Gastrocnemius medialis (tissue), 4 donors: Measurements from ENCODE around the gene ZNF783.
"Not testable (repeated sequence)": the region's sequence is repeated elsewhere in the genome, so short reads cannot be mapped to it uniquely, and the experiment has no call there.

Experiments
- POLR2A ChIP-seq, 2 donors: fragments of 450-650 bp; IDR thresholded peaks; one replicate each; pipeline ENCODE4 v1.6.1; 2017; ENCODE audit warnings: antibody characterized with exemption in 2 of 2, mild to moderate bottlenecking in 2 of 2, moderate library complexity in 2 of 2
- TF ChIP-seq, protein P1 (sequence below), 5 experiments: fragments of 450-650 bp in 3 of 5; fragments of 200-600 bp in 2 of 5; sonication (generic) in 2 of 5; IDR thresholded peaks in 4 of 5; conservative IDR thresholded peaks in 1 of 5; 1 replicate in 4 of 5; 2 replicates in 1 of 5; pipeline ENCODE4 v1.5.1; 2016 to 2019; ENCODE audit warnings: antibody characterized with exemption in 5 of 5, mild to moderate bottlenecking in 3 of 5, moderate library complexity in 3 of 5

DNA sequence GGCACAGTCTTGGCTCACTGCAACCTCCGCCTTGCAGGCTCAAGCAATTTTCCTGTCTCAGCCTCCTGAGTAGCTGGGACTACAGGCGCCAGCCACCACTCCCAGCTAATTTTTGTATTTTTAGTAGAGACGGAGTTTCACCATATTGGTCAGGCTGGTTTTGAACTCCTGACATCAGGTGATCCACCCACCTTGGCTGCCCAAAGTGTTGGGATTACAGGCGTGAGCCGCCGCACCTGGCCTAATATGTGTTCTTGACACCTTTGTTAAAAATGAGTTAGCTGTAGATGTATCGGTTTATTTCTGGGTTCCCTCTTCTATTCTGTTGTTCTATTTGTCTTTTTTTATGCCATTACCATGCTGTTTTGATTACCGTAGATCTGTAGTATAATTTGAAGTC, 12.4 kb downstream of the ZNF783 start:
- TF ChIP-seq POLR2A (IDR thresholded peaks at IDR 0.05): not testable (repeated sequence)
- TF ChIP-seq, protein P1, sequence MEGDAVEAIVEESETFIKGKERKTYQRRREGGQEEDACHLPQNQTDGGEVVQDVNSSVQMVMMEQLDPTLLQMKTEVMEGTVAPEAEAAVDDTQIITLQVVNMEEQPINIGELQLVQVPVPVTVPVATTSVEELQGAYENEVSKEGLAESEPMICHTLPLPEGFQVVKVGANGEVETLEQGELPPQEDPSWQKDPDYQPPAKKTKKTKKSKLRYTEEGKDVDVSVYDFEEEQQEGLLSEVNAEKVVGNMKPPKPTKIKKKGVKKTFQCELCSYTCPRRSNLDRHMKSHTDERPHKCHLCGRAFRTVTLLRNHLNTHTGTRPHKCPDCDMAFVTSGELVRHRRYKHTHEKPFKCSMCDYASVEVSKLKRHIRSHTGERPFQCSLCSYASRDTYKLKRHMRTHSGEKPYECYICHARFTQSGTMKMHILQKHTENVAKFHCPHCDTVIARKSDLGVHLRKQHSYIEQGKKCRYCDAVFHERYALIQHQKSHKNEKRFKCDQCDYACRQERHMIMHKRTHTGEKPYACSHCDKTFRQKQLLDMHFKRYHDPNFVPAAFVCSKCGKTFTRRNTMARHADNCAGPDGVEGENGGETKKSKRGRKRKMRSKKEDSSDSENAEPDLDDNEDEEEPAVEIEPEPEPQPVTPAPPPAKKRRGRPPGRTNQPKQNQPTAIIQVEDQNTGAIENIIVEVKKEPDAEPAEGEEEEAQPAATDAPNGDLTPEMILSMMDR (IDR thresholded peaks at IDR 0.05 in 4 of 5, conservative IDR thresholded peaks at IDR 0.05 in 1 of 5): not testable (repeated sequence)
